IPS-18c (cell line): Measurements from ENCODE around the gene CDYL.

Experiments used
- H3K4me3 ChIP-seq: 2 replicates; pipeline ENCODE4 v1.7.0; 2013; ENCODE audit warnings: low read depth, mild to moderate bottlenecking, low read length, moderate library complexity; ENCODE audit not compliant: insufficient read depth
- H3K9me3 ChIP-seq: one replicate; pipeline ENCODE4 v1.6.1; 2013; ENCODE audit warnings: mild to moderate bottlenecking, low read length, moderate library complexity; ENCODE audit not compliant: control insufficient read depth, insufficient read depth

The CDYL gene

GRCh38 chr6:4969609-4970285, 193.5 kb downstream of the CDYL start:
- no peaks in the 10 kb centered on the region for H3K9me3 ChIP-seq
- H3K4me3 ChIP-seq: no peak overlapping the region

GRCh38 chr6:4970739-4971395, 194.7 kb downstream of the CDYL start:
- Histone ChIP-seq H3K4me3 (no peak overlapping the region), H3K9me3 (no peaks in the 10 kb centered on the region)

GRCh38 chr6:4971851-4972250, 195.6 kb downstream of the CDYL start:
- no peaks in the 10 kb centered on the region for H3K9me3 ChIP-seq
- H3K4me3 ChIP-seq: no peak overlapping the region

- Histone ChIP-seq H3K4me3 (no peak overlapping the region), H3K9me3 (no peaks in the 10 kb centered on the region)
Measured at GRCh38 chr6:4972438-4972837, 196.2 kb downstream of the CDYL start.

- Histone ChIP-seq H3K9me3 (no peaks in the 10 kb centered on the region), H3K4me3 (no peak overlapping the region)
Measured at GRCh38 chr6:4973415-4973814, 197.2 kb downstream of the CDYL start.

GRCh38 chr6:4973982-4974745, 198.0 kb downstream of the CDYL start:
- no peak overlapping the region for H3K4me3 ChIP-seq

GRCh38 chr6:4974962-4975361, 198.8 kb downstream of the CDYL start:
- Histone ChIP-seq H3K4me3 (no peak overlapping the region), H3K9me3 (no peaks in the 10 kb centered on the region)

More at GRCh38 chr6:4973982-4974745, 198.0 kb downstream of the CDYL start:
- H3K9me3 ChIP-seq: no peaks in the 10 kb centered on the region

- H3K9me3 ChIP-seq: no peaks in the 10 kb centered on the region
- no peak overlapping the region for H3K4me3 ChIP-seq
Measured at GRCh38 chr6:4975506-4975905, 199.3 kb downstream of the CDYL start.

- no peak overlapping the region for H3K4me3 ChIP-seq
- no peaks in the 10 kb centered on the region for H3K9me3 ChIP-seq
Measured at GRCh38 chr6:4977468-4977867, 201.3 kb downstream of the CDYL start.

- no peak overlapping the region for H3K4me3 ChIP-seq
- H3K9me3 ChIP-seq: no peaks in the 10 kb centered on the region
Measured at GRCh38 chr6:4979426-4979825, 203.2 kb downstream of the CDYL start.

- Histone ChIP-seq H3K4me3 (no peak overlapping the region), H3K9me3 (no peaks in the 10 kb centered on the region)
Measured at GRCh38 chr6:4981761-4982160, 205.6 kb downstream of the CDYL start.

GRCh38 chr6:4983322-4983721, 207.1 kb downstream of the CDYL start:
- Histone ChIP-seq H3K9me3 (no peaks in the 10 kb centered on the region), H3K4me3 (no peak overlapping the region)

GRCh38 chr6:4986999-4987398, 210.8 kb downstream of the CDYL start:
- Histone ChIP-seq H3K9me3 (peaks cover 2% of the 10 kb centered on the region), H3K4me3 (no peak overlapping the region)

- H3K9me3 ChIP-seq: peaks cover 2% of the 10 kb centered on the region
- no peak overlapping the region for H3K4me3 ChIP-seq
Measured at GRCh38 chr6:4987432-4987831, 211.2 kb downstream of the CDYL start.

- Histone ChIP-seq H3K9me3 (peaks cover 2% of the 10 kb centered on the region), H3K4me3 (no peak overlapping the region)
Measured at GRCh38 chr6:4994741-4995140, 218.5 kb downstream of the CDYL start.

- Histone ChIP-seq H3K9me3 (no peaks in the 10 kb centered on the region), H3K4me3 (no peak overlapping the region)
Measured at GRCh38 chr6:4997862-4998261, 221.7 kb downstream of the CDYL start.

- Histone ChIP-seq H3K4me3 (no peak overlapping the region), H3K9me3 (no peaks in the 10 kb centered on the region)
Measured at GRCh38 chr6:4999586-4999985, 223.4 kb downstream of the CDYL start.
